Measurements from ENCODE around the gene EHBP1L1.

Gene EHBP1L1

GRCh38 chr11:65557280-65558001, 18.4 kb upstream of the EHBP1L1 start:
- POLR2A ChIA-PET: interaction anchor here (1.1 to 1.5 kb wide), 3 partner anchors 11 to 16 kb away, joined by 4 to 6 read pairs (median 6); partner anchors contain the start of gene ZNRD2
- TF ChIP-seq EGR2 (tag by site-specific recombination; IDR thresholded peaks at IDR 0.05; ENCODE audit: low read depth) (peak; percentile 55; the same call in 1 of the 2 replicates), ZNF433 (tag by site-specific recombination; IDR thresholded peaks at IDR 0.05; ENCODE audit: low read depth) (no peak), ZFHX2 (tag by site-specific recombination; conservative IDR thresholded peaks at IDR 0.05) (peak; percentile 57), ZNF549 (tag by site-specific recombination; IDR thresholded peaks at IDR 0.05) (no peak), ZNF280C (tag by site-specific recombination; IDR thresholded peaks at IDR 0.05) (no peak), GLIS2 (tag by site-specific recombination; IDR thresholded peaks at IDR 0.05) (peak; percentile 81), ZNF768 (tag by site-specific recombination; IDR thresholded peaks at IDR 0.05) (no peak), ZBTB48 (tag by site-specific recombination; IDR thresholded peaks at IDR 0.05) (peak; percentile 73), KLF9 (tag by site-specific recombination; IDR thresholded peaks at IDR 0.05; ENCODE audit: low read depth) (0 out of 2 replicates have a peak, but pooled peaks have one; percentile 21), ZNF600 (tag by site-specific recombination; IDR thresholded peaks at IDR 0.05) (0 out of 2 replicates have a peak, but pooled peaks have one; percentile 50), HOXD13 (CRISPR knock-in tag; IDR thresholded peaks at IDR 0.05; ENCODE audit: borderline replicate concordance) (no peak), ZNF76 (tag by site-specific recombination; IDR thresholded peaks at IDR 0.05; ENCODE audit: borderline replicate concordance, low read depth) (peak; percentile 55; the same call in 1 of the 2 replicates), ELK4 (IDR thresholded peaks at IDR 0.05; ENCODE audit: borderline replicate concordance, low read depth, low read length) (no peak), ZNF19 (tag by site-specific recombination; IDR thresholded peaks at IDR 0.05; ENCODE audit: low read depth) (no peak), SP7 (tag by site-specific recombination; IDR thresholded peaks at IDR 0.05) (no peak), ZBTB20 (tag by site-specific recombination; IDR thresholded peaks at IDR 0.05) (peak; percentile 58), ZSCAN18 (tag by site-specific recombination; IDR thresholded peaks at IDR 0.05) (no peak)
- TF ChIP-seq, protein P1, sequence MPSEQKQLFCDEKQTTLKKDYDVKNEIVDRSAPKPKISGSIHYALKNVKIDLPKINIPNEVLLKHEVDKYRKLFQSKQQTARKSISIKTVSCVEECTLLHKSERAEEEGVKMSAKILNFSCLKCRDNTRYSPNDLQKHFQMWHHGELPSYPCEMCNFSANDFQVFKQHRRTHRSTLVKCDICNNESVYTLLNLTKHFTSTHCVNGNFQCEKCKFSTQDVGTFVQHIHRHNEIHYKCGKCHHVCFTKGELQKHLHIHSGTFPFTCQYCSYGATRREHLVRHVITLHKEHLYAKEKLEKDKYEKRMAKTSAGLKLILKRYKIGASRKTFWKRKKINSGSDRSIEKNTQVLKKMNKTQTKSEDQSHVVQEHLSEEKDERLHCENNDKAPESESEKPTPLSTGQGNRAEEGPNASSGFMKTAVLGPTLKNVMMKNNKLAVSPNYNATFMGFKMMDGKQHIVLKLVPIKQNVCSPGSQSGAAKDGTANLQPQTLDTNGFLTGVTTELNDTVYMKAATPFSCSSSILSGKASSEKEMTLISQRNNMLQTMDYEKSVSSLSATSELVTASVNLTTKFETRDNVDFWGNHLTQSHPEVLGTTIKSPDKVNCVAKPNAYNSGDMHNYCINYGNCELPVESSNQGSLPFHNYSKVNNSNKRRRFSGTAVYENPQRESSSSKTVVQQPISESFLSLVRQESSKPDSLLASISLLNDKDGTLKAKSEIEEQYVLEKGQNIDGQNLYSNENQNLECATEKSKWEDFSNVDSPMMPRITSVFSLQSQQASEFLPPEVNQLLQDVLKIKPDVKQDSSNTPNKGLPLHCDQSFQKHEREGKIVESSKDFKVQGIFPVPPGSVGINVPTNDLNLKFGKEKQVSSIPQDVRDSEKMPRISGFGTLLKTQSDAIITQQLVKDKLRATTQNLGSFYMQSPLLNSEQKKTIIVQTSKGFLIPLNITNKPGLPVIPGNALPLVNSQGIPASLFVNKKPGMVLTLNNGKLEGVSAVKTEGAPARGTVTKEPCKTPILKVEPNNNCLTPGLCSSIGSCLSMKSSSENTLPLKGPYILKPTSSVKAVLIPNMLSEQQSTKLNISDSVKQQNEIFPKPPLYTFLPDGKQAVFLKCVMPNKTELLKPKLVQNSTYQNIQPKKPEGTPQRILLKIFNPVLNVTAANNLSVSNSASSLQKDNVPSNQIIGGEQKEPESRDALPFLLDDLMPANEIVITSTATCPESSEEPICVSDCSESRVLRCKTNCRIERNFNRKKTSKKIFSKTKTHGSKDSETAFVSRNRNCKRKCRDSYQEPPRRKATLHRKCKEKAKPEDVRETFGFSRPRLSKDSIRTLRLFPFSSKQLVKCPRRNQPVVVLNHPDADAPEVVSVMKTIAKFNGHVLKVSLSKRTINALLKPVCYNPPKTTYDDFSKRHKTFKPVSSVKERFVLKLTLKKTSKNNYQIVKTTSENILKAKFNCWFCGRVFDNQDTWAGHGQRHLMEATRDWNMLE (tag by site-specific recombination; conservative IDR thresholded peaks at IDR 0.05; ENCODE audit: low read depth): no peak
- TF ChIP-seq, protein P2, sequence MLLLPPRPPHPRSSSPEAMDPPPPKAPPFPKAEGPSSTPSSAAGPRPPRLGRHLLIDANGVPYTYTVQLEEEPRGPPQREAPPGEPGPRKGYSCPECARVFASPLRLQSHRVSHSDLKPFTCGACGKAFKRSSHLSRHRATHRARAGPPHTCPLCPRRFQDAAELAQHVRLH (tag by site-specific recombination; IDR thresholded peaks at IDR 0.05): no peak
- TF ChIP-seq, protein P3, sequence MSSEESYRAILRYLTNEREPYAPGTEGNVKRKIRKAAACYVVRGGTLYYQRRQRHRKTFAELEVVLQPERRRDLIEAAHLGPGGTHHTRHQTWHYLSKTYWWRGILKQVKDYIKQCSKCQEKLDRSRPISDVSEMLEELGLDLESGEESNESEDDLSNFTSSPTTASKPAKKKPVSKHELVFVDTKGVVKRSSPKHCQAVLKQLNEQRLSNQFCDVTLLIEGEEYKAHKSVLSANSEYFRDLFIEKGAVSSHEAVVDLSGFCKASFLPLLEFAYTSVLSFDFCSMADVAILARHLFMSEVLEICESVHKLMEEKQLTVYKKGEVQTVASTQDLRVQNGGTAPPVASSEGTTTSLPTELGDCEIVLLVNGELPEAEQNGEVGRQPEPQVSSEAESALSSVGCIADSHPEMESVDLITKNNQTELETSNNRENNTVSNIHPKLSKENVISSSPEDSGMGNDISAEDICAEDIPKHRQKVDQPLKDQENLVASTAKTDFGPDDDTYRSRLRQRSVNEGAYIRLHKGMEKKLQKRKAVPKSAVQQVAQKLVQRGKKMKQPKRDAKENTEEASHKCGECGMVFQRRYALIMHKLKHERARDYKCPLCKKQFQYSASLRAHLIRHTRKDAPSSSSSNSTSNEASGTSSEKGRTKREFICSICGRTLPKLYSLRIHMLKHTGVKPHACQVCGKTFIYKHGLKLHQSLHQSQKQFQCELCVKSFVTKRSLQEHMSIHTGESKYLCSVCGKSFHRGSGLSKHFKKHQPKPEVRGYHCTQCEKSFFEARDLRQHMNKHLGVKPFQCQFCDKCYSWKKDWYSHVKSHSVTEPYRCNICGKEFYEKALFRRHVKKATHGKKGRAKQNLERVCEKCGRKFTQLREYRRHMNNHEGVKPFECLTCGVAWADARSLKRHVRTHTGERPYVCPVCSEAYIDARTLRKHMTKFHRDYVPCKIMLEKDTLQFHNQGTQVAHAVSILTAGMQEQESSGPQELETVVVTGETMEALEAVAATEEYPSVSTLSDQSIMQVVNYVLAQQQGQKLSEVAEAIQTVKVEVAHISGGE (tag by site-specific recombination; conservative IDR thresholded peaks at IDR 0.05; ENCODE audit: low read depth): no peak
- TF ChIP-seq, protein P4, sequence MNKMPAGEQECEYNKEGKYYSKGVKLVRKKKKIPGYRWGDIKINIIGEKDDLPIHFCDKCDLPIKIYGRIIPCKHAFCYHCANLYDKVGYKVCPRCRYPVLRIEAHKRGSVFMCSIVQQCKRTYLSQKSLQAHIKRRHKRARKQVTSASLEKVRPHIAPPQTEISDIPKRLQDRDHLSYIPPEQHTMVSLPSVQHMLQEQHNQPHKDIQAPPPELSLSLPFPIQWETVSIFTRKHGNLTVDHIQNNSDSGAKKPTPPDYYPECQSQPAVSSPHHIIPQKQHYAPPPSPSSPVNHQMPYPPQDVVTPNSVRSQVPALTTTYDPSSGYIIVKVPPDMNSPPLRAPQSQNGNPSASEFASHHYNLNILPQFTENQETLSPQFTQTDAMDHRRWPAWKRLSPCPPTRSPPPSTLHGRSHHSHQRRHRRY (tag by site-specific recombination; IDR thresholded peaks at IDR 0.05): no peak

More at GRCh38 chr11:65557280-65558001, 18.4 kb upstream of the EHBP1L1 start:
- H3K4me1 ChIP-seq (ENCODE audit: control insufficient read depth, insufficient read depth, low read length): peaks cover 19% of the 10 kb centered on the region
- CTCF ChIA-PET: interaction anchor here (0.8 to 1.8 kb wide), 4 partner anchors 12 to 28 kb away, joined by 3 to 8 read pairs (median 4); partner anchors contain the start of gene ZNRD2
- no peaks in the 10 kb centered on the region for H3K9me3 ChIP-seq (ENCODE audit: control insufficient read depth, insufficient read depth, low read depth, low read length)
- peaks cover 0 to 11% of the 10 kb centered on the region in 2 experiments; a peak in 1 of 3 replicates for H3K36me3 ChIP-seq (ENCODE audit: control insufficient read depth in 2 of 2, insufficient read depth in 1 of 2, low read length in 2 of 2)
- H3K27ac ChIP-seq (ENCODE audit: extremely low read depth, low read depth, low read length): peak overlapping the region; percentile 81
- peak overlapping the region; percentile 52 for H3K4me3 ChIP-seq (ENCODE audit: low read depth, low read length)
